HG03520 (cell line): ENCODE results near the gene C22orf15.
A peak's percentile ranks its signal among the peaks of the same experiment; 100 is the strongest.

ENCODE experiments used
- ATAC-seq: cut with Tn5 transposase; IDR thresholded peaks from one replicate; pipeline ENCODE4 v1.9.1; 2021; ENCODE audit warnings: mild to moderate bottlenecking, moderate library complexity; ENCODE audit not compliant: unreplicated experiment

Gene C22orf15

DNA sequence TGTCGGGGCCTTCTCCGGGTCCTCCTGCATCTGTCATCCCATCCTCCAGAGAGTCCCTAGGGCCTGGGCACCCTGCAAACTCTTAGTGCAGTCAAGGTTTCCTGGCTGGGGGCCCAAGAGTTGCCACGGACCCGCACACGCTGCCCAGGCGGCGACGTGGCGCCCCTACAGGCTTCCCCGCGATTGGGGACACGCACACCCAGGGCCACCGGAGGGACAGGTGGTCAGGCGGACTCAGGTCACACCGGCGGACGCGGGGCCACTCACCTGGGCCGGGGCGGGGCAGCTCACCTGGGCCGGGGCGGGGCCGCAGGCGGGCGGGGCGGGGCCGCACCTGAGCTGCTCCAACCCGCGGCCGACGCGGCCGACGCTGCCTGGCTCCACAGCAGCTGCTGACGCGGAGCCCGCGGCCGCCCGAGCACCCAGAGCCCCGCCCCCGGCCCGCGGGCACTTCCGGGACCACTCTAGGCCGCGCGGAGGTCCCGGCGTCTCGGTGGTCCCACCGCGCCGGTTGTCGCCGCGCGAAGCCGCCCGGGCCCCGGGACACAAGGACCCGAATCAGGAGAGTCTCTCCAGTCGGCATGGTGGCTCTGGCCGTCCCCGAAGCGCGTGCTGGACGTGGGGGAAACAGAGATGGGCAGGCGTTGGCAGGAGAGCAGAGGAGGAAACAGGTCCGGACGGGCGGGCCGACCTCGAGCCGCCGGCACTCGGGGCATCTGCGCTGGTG is 11.9 kb upstream of the C22orf15 start, which contains the start of gene ZNF70:
Gene ZNF70 (minus strand): TSS at position 399 of the 727 bp plus-strand sequence. CDS start 5,972 bp downstream, outside the sequence.
- ATAC-seq, result peak; percentile 46

DNA sequence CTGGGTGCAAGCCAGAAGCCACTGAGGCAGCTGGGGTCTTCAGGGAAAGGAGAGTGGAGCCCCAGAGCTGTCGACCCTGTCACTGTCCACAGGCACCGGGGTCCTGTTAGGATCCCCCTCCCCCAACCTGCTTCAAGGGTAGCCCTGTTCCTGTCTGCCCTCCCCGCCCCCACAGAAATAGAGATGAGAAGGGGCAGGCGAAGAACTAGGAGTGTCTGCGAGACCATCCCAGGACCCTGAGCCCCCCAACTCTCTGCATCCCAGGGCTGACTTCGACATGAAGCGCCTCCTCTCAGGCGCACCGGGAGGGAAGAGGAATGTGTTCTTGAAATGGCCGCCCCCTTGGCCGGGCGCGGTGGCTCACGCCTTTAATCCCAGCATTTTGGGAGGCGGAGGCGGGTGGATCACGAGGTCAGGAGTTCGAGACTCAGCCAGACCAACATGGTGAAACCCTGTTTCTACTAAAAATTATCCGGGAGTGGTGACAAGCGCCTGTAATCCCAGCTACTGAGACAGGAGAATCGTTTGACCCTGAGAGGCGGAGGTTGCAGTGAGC is 11.3 kb upstream of the C22orf15 start:
- no peak for ATAC-seq

DNA sequence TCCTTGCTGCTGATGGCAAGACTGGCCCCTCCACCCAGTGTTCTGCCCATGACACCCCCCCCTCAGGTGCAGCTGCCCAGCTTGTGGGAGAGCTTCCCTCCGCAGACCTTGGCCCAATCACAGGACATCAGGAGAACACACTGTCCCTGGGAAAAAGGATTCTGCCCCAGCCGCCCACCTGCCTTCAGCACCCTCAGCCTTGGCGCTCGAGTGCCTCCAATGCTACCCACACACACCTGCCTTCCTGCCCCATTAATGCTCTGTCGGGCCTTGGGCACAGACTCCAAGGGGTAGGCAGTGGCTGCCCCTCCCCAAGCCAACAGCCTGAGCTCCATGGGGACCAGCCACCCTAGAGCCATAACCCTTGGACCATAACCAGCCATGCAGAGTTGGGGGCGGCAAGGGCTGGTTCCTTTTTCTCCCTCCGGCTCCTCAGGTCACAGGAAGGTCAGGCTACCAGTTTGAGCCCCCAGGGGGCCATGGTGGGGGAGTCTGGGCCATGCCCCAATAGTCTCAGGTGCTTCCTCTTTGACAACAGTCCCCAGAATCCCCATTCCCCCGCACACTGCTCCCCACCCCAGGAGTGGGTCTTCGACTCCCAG is 10.6 kb upstream of the C22orf15 start:
- ATAC-seq, result no peak

DNA sequence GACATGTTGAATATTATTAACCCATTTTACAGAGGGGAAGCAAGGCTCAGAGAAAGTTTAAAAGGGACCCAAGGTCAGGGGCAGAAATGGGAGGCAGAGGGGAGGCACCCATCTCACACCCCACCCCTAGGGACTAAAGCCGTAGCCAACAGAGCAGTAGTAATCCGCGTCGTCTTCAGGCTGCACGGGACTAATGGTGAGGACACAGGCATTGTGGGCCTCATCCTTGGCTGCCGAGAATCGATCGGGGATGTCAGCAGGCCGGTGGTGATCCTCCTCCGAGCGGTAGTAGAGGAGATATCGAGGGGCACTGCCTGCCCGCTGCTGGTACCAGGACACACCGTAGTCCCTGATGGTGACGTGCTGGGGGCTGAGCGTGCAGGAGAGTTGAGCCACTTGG is 10.0 kb upstream of the C22orf15 start:
- ATAC-seq, result no peak

DNA sequence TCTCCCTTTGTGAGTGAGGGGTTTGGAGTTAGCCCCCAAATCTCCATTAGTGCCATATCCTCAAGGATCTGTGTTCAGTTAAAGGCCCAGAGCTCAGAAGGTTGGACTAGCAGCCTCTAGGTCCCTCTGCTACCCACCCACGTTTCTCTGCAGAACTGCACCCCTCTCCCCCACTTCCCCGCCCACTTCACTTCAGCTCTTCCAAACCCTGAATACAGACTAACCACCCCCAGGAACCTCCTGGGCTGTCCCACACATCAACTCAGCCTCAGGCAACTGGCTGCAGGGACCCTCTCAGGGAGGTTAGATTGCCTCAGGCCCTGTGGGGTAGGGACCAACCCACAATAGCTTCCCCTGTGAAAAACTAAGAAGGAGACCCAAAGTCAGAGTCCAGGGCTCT is 9.4 kb upstream of the C22orf15 start:
- no peak for ATAC-seq

DNA sequence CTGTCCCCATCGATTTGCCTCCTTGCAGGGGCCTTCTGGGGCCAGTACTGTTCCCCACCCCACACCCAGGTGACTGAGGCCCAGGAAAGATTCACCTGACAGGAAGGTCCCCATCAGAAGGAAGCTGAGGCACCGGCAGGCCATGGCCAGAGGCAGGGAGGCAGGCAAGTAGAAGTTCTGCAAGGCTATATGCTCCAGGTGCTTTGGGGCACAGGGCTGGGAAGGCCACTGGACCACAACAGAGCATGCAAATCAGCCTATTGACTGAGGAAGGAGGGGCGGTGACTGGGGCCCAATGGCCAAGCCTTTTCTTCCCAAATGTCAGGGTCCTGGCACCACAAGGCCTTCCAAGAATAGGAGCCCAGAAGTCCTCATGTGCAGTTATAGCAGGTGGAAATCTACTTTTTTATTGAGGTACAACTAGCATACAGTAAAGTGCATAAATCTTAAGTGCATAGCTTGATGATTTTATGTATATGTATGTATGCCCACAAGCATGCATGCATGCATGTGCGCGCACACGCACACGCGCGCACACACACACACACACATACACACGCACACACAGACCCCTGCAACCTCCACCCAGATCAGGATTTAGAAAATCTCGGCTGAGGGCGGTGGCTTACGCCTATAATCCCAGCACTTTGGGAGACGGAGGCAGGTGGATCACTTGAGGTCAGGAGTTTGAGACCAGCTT is 8.4 kb upstream of the C22orf15 start, which contains the start of gene VPREB3:
Gene VPREB3 (minus strand): TSS at position 206 of the 700 bp plus-strand sequence. CDS start 62 bp downstream, at position 144.
- ATAC-seq, result no peak

DNA sequence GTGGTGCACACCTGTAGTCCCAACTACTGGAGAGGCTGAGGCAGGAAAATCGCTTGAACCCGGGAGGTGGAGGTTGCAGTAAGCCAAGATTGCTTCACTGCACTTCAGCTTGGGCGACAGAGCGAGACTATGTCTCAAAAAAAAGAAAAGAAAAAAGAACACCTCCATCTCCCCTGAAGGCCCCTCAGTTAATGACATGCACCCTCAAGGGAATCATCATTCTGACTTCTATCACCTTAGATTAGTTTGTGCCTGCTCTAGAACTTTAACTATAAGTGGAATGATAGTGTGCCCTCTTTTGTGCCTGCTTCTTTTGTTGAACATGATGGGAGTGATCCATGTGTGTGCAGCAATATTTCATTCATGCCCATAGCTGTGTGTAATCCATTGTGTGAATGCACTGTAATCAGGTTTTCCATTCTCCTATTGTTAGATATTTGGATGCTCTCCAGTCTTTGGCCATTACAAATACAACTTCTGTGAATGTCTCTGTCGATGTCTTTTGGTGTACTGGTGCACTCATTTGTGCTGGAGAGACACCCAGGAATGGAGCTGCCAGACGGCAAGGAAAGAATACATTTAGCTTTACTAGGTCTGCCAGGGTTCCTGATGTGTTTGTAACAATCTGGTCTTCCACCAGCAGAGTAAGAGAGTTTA is 7.7 kb upstream of the C22orf15 start:
- ATAC-seq, result no peak

DNA sequence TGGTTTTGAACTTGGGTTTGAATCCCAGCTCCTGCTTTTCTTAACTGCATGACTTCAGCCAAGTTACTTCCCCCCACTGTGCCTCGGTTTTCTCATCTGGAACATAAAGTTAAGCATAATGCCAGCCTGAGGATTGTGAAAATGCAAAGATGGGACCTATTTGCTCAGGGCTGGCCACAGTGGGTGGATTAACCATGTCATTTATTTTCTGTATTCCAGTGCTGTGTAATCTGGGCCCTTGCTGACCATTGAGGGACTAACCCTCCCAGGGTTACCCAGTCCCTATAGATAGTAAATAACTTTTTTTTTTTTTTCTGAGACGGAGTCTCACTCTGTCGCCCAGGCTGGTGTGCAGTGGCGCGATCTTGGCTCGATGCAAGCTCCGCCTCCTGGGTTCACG is 7.1 kb upstream of the C22orf15 start:
- no peak for ATAC-seq

DNA sequence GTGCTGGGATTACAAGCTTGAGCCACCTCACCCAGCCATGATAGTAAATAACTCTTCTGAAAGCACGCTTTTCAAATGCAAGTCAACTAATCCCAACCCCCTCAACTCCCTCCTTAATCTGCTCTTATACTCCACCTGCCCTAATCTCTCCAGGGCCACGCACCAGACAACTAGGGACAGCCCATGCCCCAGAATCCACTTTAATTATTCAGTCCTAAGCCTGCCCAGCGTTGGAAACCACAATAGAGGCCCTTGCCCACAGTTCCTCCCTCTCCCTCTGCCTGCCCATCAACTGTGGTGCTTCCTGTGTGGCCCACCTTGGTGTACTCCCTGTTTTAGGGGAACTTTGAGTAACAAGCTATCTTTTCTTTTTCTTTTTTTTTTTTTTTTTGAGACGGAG is 5.9 kb upstream of the C22orf15 start:
- no peak for ATAC-seq

DNA sequence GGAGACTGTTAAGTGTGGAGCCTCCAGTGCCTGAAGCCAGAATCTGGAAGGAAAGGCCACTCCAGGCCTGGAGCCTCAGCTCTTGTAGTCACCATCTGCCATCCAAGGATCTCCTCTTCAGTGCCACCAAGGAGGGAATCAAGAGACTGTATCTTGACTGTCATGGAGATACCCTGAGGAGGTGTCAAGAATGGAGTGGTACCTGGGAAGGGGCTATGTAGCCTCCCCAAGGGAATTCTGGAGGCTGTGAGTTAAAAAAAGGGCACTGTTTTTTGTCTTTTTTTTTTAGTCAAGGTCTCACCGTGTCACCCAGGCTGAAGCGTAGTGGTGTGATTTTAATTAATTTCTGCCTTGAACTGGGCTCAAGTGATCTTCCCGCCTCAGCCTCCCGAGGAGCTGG is 3.2 kb upstream of the C22orf15 start:
- ATAC-seq, result no peak

DNA sequence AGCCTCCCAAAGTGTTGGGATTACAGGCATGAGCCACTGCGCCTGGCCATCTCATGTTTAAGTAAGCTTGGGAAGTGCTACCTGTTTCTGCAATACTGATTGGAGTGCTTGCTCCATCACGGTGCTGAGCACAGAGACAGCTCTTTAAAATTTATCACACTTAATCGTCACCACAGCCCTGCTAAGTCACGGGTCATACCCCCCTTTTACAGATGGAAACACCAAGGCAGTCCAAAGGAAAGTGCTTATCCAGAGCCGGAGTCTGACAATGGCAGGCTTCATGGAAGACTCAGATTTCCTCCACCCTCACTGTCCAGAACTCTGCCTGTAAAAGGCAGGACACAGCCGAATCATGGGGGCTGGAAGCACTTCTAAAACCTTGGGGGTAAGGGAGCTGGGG is 2.7 kb upstream of the C22orf15 start:
- ATAC-seq, result no peak

DNA sequence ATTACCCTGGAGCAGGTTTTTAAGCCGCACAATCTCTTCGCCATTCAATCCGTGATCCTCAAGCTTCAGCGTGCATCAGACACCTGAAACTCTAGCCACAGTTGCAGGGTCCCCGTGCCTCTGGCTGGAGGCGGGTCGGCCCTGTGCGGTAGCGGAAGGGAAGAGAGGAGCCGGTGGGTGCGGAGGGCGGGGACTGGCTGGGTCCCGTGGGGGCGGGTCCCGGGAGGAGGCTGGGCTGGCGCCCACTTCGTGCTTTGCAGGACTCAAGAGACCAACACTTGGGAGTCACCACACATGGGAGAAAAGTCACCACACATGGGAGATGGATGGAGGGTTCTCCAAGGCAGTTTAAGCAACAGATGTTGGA is 772 bp downstream of the C22orf15 start:
- ATAC-seq, result no peak

DNA sequence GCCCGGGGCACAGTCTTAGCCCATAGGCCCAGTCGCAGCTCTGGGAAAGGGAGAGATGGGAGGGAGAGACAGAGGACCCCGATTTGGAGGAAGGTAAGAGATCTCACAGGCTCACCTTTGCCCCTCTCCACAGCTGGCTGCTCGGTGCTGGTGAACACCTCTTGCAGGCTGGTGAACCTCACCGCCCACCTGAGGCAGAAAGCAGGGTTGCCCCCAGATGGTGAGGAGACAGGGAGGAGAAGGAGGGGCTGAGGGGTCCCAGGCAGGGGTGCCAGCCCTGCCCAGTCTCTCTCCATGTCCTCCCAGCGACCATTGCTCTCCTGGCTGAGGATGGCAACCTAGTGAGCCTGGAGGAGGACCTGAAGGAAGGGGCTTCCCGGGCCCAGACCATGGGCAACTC is 1.2 kb downstream of the C22orf15 start:
- ATAC-seq, result no peak

DNA sequence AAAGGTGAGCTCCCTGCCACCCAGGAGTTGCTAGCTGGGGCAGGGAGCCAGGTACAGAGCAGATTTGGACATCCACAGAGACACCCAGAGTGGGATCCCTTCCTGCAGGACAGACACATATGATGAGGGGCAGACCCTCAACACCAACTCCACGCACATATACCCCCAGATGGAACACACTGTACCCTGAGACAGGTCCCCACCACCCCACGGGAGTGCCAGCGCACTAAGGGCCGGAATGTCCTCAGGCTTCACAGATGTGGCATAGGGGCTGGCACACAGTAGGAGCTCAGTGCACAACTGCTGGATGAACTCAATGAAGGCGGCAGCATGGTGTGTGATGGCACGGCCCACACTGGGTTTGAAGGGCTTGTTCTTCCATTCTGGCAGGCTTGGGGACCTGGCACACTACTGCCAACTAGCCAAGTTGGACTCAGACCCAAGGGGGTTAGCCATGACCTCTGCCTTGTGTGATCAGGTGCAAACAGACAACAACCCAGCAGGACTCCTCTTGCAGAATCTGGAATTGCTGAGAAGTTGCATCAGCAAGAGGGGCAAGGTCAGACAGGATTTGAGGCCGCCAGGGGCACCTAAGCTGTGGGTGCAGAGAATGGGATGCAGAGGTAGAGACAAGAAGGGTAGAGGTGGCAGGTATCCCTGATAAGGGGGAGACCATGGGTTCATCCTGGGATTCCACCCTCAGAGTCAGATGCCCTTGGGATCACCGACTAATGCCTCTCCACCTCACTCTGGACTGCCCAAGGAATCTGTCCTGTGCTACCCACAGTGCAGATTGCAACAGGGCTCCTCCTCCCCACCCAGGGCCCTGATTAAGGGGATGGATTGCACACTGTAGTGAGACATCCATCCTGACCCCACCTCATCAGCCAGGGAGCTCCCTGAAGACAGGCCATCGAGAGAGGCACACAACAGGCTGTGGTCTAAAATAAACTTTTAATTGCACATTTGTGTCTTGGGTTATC is 2.4 kb downstream of the C22orf15 start:
- no peak for ATAC-seq

DNA sequence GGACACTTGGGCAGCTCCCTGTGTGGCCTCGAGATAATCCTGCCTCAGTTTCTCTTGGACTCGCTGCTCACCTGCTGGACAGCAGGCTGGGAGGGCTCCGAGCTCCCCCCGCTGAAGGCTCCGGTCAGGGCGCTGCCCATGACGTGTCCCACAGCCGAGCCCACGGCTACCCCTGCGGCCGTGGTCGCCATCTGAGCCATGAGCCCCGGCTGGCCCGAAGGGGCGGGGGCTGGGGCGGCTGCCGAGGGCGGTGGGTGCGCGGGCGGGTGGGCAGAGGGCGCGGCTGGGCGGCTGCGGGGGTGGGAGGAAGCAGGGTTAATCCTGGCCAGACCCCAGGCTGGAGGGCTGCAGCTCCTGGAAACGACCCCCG is 4.5 kb downstream of the C22orf15 start:
- ATAC-seq, result no peak

DNA sequence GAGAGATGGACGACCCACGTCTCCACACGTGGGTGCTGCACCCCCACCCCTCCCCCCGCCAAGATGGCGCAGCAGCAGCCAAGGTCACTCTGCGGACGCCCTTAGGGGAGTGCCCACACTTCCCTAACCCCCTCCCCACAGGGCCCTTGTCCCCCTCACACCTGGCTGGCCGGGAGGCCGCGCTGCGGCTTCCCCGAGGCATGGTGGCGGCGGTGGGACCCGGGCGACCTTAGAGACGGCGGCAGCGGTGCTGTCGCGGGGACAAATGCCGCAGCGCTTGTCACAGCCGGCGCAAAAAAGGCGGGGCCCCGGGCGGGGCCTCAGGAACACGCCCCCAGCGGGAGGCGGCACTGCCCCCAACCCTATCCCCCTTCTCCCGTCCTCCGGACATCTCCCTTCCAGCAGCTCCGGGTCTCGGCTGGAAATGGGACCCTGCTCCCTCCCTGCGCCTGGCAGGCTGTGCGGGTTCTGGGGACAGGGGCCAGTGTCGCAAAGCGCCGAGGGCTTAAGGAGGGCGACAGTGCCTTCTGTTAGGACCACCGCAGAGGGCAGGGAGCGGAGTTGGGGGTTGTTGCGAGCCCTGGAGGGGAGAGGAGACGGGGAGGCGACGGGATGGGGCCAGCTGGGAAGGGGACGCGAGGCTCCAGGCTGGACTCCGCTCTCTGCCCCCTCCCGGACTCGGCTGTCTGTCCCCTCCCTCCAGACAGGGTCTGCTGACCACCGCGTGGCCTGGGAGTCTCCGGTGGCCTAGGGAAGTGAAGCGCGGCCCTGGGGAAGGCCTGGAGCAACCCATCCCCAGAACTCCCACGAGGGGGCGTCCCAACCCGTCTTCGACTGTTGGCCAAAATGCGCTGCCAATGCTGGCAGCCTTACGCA is 5.1 kb downstream of the C22orf15 start, which contains the start of gene CHCHD10:
Gene CHCHD10 (minus strand): TSS at position 300 of the 876 bp plus-strand sequence. CDS start 98 bp downstream, at position 202.
- no peak for ATAC-seq

DNA sequence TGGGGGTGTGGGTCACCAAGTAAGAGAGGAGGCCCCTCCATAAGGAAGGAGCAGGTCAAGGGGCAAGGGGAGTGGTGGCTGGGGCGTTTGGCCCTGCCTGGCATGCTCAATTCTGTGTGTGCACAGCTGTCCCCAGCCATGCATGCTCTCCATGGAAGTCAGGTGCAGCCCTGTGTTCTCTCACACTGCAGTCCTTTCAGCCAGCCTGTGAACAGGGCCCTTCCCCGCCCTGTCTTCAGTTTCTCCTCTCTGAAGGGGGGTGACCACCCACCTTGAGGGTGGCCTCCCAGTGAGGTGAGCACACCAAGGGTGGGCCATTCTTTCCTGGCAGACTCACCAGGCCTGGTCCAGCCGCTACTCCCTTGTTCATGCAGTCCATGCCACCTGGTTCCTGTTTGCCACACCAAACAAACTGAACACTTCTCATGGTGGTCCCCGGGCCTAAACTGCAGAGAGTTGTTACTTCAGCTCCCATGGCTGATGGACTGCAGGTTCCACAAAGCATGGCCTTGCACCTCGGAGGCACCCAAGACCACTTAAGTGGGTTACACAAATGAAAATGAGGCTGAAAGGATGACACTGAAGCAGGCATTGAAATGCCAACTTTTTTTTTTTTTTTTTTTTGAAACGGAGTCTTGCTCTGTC is 6.7 kb downstream of the C22orf15 start:
- no peak for ATAC-seq

DNA sequence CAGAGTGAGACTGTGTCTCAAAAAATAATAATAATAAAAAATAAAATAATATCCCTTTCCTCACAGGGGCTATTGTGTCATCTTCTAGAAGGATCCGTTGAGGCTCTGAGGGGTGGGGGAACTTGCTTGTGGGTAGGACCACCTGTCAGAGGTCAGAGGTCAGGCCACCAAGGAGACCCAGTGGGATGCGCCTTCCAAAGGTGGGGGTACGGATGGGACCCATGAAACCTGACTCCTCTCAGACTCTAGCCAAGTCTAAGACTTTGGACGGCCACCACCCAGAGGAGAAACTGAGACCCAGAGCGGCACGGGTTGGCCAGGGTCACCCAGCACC is 9.5 kb downstream of the C22orf15 start:
- ATAC-seq, result no peak
